GM12878 (cell line): ENCODE results near the gene POLR1D. TPM values are rescaled to one million over a fixed set of nuclear protein-coding genes. Genes with fewer than 3 reads are reported as not detected.
A peak's percentile ranks its signal among the peaks of the same experiment; 100 is the strongest.

ENCODE experiments used
- BCL3 ChIP-seq: IDR thresholded peaks from 2 replicates; pipeline ENCODE4 v1.6.1; 2011; ENCODE audit warnings: borderline replicate concordance, low read depth, mild to moderate bottlenecking, moderate library complexity, low read length; ENCODE audit not compliant: insufficient read depth, poor library complexity, severe bottlenecking
- BRCA1 ChIP-seq: IDR thresholded peaks from 2 replicates; pipeline ENCODE4 v1.6.1; 2011; ENCODE audit warnings: low read depth, low read length, improper control_type of control experiment
- CBX3 ChIP-seq: fragments of 200-600 bp; sonication (generic); IDR thresholded peaks from 2 replicates; pipeline ENCODE4 v1.6.1; 2016; ENCODE audit warnings: low read depth, borderline replicate concordance
- CEBPB ChIP-seq, 2 experiments: fragments of 150-350 bp in 1 of 2; IDR thresholded peaks; 2 replicates each; pipeline ENCODE4 v1.6.1; 2012 to 2014; ENCODE audit warnings: low read depth in 2 of 2, low read length in 2 of 2, borderline replicate concordance in 1 of 2, inconsistent platforms in 1 of 2
- CTCF ChIP-seq, 3 experiments: IDR thresholded peaks in 2 of 3; conservative IDR thresholded peaks in 1 of 3; 2 replicates each; pipeline ENCODE4 v1.5.1; 2011; ENCODE audit warnings: low read depth in 3 of 3, low read length in 3 of 3, mild to moderate bottlenecking in 3 of 3, control low read depth in 2 of 3, moderate library complexity in 2 of 3, inconsistent platforms in 1 of 3, mixed read lengths in 1 of 3; ENCODE audit not compliant: control insufficient read depth in 2 of 3, insufficient read depth in 1 of 3; ENCODE audit errors: extremely low read depth in 1 of 3
- DPF2 ChIP-seq: fragments of 450-650 bp; IDR thresholded peaks from 2 replicates; pipeline ENCODE4 v1.6.1; 2017; ENCODE audit warnings: mild to moderate bottlenecking
- ESRRA ChIP-seq: IDR thresholded peaks from 2 replicates; pipeline ENCODE4 v1.6.1; 2012; ENCODE audit warnings: mild to moderate bottlenecking, low read length, improper control_type of control experiment
- EZH2 ChIP-seq: IDR thresholded peaks from 2 replicates; pipeline ENCODE4 v1.6.1; 2012; ENCODE audit warnings: low read depth, mild to moderate bottlenecking, control low read depth, inconsistent platforms, low read length, borderline replicate concordance; ENCODE audit not compliant: control insufficient read depth
- FOXK2 ChIP-seq: fragments of 450-650 bp; IDR thresholded peaks from 2 replicates; pipeline ENCODE4 v1.6.1; 2017; ENCODE audit warnings: mild to moderate bottlenecking, moderate library complexity
- MYC ChIP-seq: IDR thresholded peaks from 2 replicates; pipeline ENCODE4 v1.6.1; 2011; ENCODE audit warnings: mild to moderate bottlenecking, low read length, moderate library complexity, inconsistent platforms; ENCODE audit not compliant: insufficient read depth, insufficient replicate concordance, insufficient read length, severe bottlenecking
- NFYA ChIP-seq: IDR thresholded peaks from 2 replicates; pipeline ENCODE4 v1.6.1; 2011; ENCODE audit warnings: low read depth, mild to moderate bottlenecking, low read length, improper control_type of control experiment, borderline replicate concordance
- NR2C1 ChIP-seq: fragments of 450-650 bp; IDR thresholded peaks from 2 replicates; pipeline ENCODE4 v1.6.1; 2017; ENCODE audit warnings: antibody characterized with exemption, mild to moderate bottlenecking, moderate library complexity
- NR2F1 ChIP-seq: fragments of 450-650 bp; conservative IDR thresholded peaks from 2 replicates; pipeline ENCODE4 v1.6.1; 2017; ENCODE audit warnings: mild to moderate bottlenecking
- PAX8 ChIP-seq: fragments of 450-650 bp; IDR thresholded peaks from 2 replicates; pipeline ENCODE4 v1.6.1; 2017; ENCODE audit warnings: mild to moderate bottlenecking, moderate library complexity
- SREBF2 ChIP-seq: IDR thresholded peaks from 2 replicates; pipeline ENCODE4 v1.6.1; 2012; ENCODE audit warnings: mild to moderate bottlenecking, low read length
- WRNIP1 ChIP-seq: IDR thresholded peaks from 2 replicates; pipeline ENCODE4 v1.6.1; 2011; ENCODE audit warnings: low read depth, low read length, improper control_type of control experiment, borderline replicate concordance
- YY1 ChIP-seq: IDR thresholded peaks from 2 replicates; pipeline ENCODE4 v1.6.1; 2011; ENCODE audit warnings: low read depth, mild to moderate bottlenecking, low read length
- ZNF207 ChIP-seq: fragments of 450-650 bp; IDR thresholded peaks from 2 replicates; pipeline ENCODE4 v1.6.1; 2014; ENCODE audit warnings: antibody characterized with exemption, mild to moderate bottlenecking, borderline replicate concordance
- ZNF384 ChIP-seq: IDR thresholded peaks from 2 replicates; pipeline ENCODE4 v1.6.1; 2012; ENCODE audit warnings: low read depth, mild to moderate bottlenecking, low read length, improper control_type of control experiment, borderline replicate concordance
- ZNF622 ChIP-seq: fragments of 450-650 bp; IDR thresholded peaks from 2 replicates; pipeline ENCODE4 v1.6.1; 2017; ENCODE audit warnings: mild to moderate bottlenecking, inconsistent platforms
- polyA plus RNA-seq, 11 experiments: library from polyadenylated mRNA; depleted of rRNA in 4 of 11; unstranded in 6 of 11; stranded (reverse) in 5 of 11; fragments of >200 nt; fragmentation: Nextera tagmentation in 4 of 11; fragmentation: Illumina TruSeq in 1 of 11; extraction: Ambion mirVana in 4 of 11; extraction: Trizol in 1 of 11; gene quantifications; 1 replicate in 1 of 11; 2 replicates in 10 of 11; pipeline versions ENCODE4 v1.2.1 to v1.2.3, GENCODE V29; 2011 to 2016; ENCODE audit warnings: inconsistent platforms in 2 of 11, missing spikeins in 2 of 11, low read depth in 1 of 11
- total RNA-seq, 4 experiments: library from RNA; depleted of rRNA in 3 of 4; stranded (reverse); fragments of >200 nt in 3 of 4; fragmentation: Illumina TruSeq in 1 of 4; extraction: Trizol in 1 of 4; gene quantifications; 2 replicates each; pipeline versions ENCODE4 v1.2.1 to v1.2.3, GENCODE V29; 2013 to 2021
- TF ChIP-seq, protein P1 (sequence below): fragments of 450-650 bp; IDR thresholded peaks from 2 replicates; pipeline ENCODE4 v1.6.1; 2014; ENCODE audit warnings: mild to moderate bottlenecking
- TF ChIP-seq, protein P2 (sequence below): IDR thresholded peaks from 2 replicates; pipeline ENCODE4 v1.6.1; 2012; ENCODE audit warnings: low read depth, low read length, improper control_type of control experiment
- TF ChIP-seq, protein P3 (sequence below): fragments of 450-650 bp; conservative IDR thresholded peaks from 2 replicates; pipeline ENCODE4 v1.6.1; 2017; ENCODE audit warnings: mild to moderate bottlenecking, moderate library complexity

The POLR1D gene
- total and polyA plus RNA-seq, 10 of the 15 experiments (the other 5 are each of a cell fraction or from before 2014, with no cell fraction given) = 119 to 223 (median 160) TPM

DNA sequence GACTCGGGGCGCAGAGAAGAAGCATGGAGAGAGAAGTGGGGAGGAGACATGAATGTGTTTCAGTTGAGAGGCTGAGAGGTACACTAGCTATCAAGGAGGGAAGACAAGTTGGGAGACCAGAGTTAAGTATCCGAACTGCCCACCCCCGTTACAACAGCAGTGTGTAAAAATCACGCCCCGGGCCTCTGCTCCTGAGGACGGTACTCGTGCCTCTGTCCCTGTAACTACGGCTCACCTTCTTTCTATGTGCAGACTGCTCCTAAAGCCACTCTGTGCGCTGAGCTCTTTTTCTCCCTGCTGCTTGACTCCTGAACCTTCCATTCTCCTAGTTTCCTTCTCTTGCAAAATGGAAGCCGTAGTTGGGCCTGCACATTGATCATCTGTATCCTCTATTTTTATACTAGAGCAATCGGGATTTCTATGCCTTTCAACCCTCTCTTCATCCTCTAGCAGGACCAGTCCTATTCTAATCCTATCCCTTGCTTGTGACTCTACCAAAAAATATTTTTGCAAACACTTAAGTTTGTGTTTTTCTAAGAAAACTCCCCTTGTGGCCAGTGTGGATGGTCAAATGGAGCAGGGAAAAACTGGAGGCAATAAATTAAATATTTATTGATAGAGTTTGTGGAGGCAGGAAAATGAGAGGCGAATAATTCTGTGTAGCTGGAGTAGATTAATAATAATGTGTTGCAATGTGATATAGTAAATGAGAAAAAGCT, 569 bp downstream of the POLR1D start (continued):
- TF ChIP-seq PAX8 = no peak
- no peak for TF ChIP-seq CBX3
- TF ChIP-seq, protein P1, sequence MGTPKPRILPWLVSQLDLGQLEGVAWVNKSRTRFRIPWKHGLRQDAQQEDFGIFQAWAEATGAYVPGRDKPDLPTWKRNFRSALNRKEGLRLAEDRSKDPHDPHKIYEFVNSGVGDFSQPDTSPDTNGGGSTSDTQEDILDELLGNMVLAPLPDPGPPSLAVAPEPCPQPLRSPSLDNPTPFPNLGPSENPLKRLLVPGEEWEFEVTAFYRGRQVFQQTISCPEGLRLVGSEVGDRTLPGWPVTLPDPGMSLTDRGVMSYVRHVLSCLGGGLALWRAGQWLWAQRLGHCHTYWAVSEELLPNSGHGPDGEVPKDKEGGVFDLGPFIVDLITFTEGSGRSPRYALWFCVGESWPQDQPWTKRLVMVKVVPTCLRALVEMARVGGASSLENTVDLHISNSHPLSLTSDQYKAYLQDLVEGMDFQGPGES = no peak
- no peak for TF ChIP-seq BRCA1
- TF ChIP-seq DPF2 = no peak
- TF ChIP-seq BCL3 = no peak
- no peak for TF ChIP-seq NFYA
- TF ChIP-seq FOXK2 = peak; percentile 41; the same call in 1 of the 2 replicates
- no peak for TF ChIP-seq ESRRA
- TF ChIP-seq NR2C1 = no peak
- no peak for TF ChIP-seq SREBF2
- 0 out of 2 replicates have a peak, but pooled peaks have one; percentile 15 for TF ChIP-seq ZNF207
- no peak for TF ChIP-seq ZNF384
- no peak for TF ChIP-seq NR2F1
- TF ChIP-seq ZNF622 = no peak
- TF ChIP-seq WRNIP1 = 0 out of 2 replicates have a peak, but pooled peaks have one; percentile 71
- no peak for TF ChIP-seq CEBPB (IDR thresholded peaks at IDR 0.05; ENCODE audit: borderline replicate concordance in 1 of 2, low read depth in 2 of 2, low read length in 2 of 2)
- TF ChIP-seq CTCF (IDR thresholded peaks at IDR 0.05 in 2 of 3, conservative IDR thresholded peaks at IDR 0.05 in 1 of 3; ENCODE audit: control insufficient read depth in 2 of 3, extremely low read depth in 1 of 3, insufficient read depth in 1 of 3, low read depth in 3 of 3, low read length in 3 of 3) = no peak
- TF ChIP-seq YY1 = peak; percentile 47; the same call in 1 of the 2 replicates
- TF ChIP-seq, protein P2, sequence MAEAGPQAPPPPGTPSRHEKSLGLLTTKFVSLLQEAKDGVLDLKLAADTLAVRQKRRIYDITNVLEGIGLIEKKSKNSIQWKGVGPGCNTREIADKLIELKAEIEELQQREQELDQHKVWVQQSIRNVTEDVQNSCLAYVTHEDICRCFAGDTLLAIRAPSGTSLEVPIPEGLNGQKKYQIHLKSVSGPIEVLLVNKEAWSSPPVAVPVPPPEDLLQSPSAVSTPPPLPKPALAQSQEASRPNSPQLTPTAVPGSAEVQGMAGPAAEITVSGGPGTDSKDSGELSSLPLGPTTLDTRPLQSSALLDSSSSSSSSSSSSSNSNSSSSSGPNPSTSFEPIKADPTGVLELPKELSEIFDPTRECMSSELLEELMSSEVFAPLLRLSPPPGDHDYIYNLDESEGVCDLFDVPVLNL = no peak
- peak; percentile 23 for TF ChIP-seq MYC
- no peak for TF ChIP-seq EZH2
- TF ChIP-seq, protein P3, sequence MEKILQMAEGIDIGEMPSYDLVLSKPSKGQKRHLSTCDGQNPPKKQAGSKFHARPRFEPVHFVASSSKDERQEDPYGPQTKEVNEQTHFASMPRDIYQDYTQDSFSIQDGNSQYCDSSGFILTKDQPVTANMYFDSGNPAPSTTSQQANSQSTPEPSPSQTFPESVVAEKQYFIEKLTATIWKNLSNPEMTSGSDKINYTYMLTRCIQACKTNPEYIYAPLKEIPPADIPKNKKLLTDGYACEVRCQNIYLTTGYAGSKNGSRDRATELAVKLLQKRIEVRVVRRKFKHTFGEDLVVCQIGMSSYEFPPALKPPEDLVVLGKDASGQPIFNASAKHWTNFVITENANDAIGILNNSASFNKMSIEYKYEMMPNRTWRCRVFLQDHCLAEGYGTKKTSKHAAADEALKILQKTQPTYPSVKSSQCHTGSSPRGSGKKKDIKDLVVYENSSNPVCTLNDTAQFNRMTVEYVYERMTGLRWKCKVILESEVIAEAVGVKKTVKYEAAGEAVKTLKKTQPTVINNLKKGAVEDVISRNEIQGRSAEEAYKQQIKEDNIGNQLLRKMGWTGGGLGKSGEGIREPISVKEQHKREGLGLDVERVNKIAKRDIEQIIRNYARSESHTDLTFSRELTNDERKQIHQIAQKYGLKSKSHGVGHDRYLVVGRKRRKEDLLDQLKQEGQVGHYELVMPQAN = no peak
